K562 (cell line): ENCODE measurements around the gene UGT1A5. TPM values are rescaled to one million over a fixed set of nuclear protein-coding genes. Genes with fewer than 3 reads are reported as not detected.

ENCODE experiments used
- ATF7 ChIP-seq: fragments of 450-650 bp; IDR thresholded peaks from 2 replicates; pipeline ENCODE4 v1.7.1; 2014; ENCODE audit warnings: mild to moderate bottlenecking, moderate library complexity
- BCOR ChIP-seq: fragments of 450-650 bp; IDR thresholded peaks from 2 replicates; pipeline ENCODE4 v1.6.1; 2016
- CREB3L1 ChIP-seq: fragments of 450-650 bp; IDR thresholded peaks from 2 replicates; pipeline ENCODE4 v1.6.1; 2014; ENCODE audit warnings: low read depth, mild to moderate bottlenecking, moderate library complexity, borderline replicate concordance
- EP300 ChIP-seq: IDR thresholded peaks from 2 replicates; pipeline ENCODE4 v1.6.1; 2012; ENCODE audit warnings: low read length, improper control_type of control experiment
- FIP1L1 ChIP-seq: fragments of 200-400 bp; formaldehyde crosslinking; IDR thresholded peaks from 2 replicates; pipeline ENCODE4 v1.6.1; 2018; ENCODE audit warnings: mild to moderate bottlenecking, low read depth, low read length; ENCODE audit not compliant: poor library complexity, severe bottlenecking
- MCM2 ChIP-seq: fragments of 450-650 bp; IDR thresholded peaks from 2 replicates; pipeline ENCODE4 v1.6.1; 2017; ENCODE audit warnings: low read depth, mild to moderate bottlenecking
- NONO ChIP-seq, 2 experiments: fragments of 200-400 bp in 1 of 2; fragments of 450-650 bp in 1 of 2; formaldehyde crosslinking in 1 of 2; IDR thresholded peaks; 2 replicates each; pipeline ENCODE4 v1.6.1; 2017; ENCODE audit warnings: low read depth in 2 of 2, mild to moderate bottlenecking in 2 of 2, moderate library complexity in 2 of 2, low read length in 1 of 2
- POLR2AphosphoS5 ChIP-seq: IDR thresholded peaks from 2 replicates; pipeline ENCODE4 v1.6.1; 2011; ENCODE audit warnings: mild to moderate bottlenecking, low read depth, low read length, moderate library complexity; ENCODE audit not compliant: control insufficient read depth, insufficient read depth
- SMARCB1 ChIP-seq: IDR thresholded peaks from 2 replicates; pipeline ENCODE4 v1.6.1; 2011; ENCODE audit warnings: improper control_type of control experiment, low read depth; ENCODE audit not compliant: insufficient read length
- STAT6 ChIP-seq: sonication (generic); formaldehyde crosslinking; IDR thresholded peaks from 2 replicates; pipeline ENCODE4 v1.8.1; 2023; ENCODE audit warnings: mild to moderate bottlenecking, missing genetic modification reagents
- ZBTB11 ChIP-seq, 3 experiments: fragments of 200-800 bp in 1 of 3; fragments of 250-450 bp in 1 of 3; fragments of 450-650 bp in 1 of 3; sonication (Bioruptor Pico) in 1 of 3; sonication (Bioruptor generic) in 1 of 3; formaldehyde crosslinking in 1 of 3; IDR thresholded peaks; 2 replicates each; pipeline versions ENCODE4 v1.6.1 to v1.8.0; 2016 to 2022; ENCODE audit warnings: mild to moderate bottlenecking in 2 of 3, missing genetic modification characterization in 2 of 3, missing compliant biosample characterization in 1 of 3, moderate library complexity in 1 of 3
- ZBTB33 ChIP-seq: sonication (generic); formaldehyde crosslinking; IDR thresholded peaks from 2 replicates; pipeline ENCODE4 v1.8.1; 2023; ENCODE audit warnings: mild to moderate bottlenecking, missing genetic modification reagents
- ZBTB43 ChIP-seq: sonication (generic); formaldehyde crosslinking; IDR thresholded peaks from 2 replicates; pipeline ENCODE4 v1.8.0; 2023; ENCODE audit warnings: mild to moderate bottlenecking, missing genetic modification reagents
- ZNF449 ChIP-seq: fragments of 250-450 bp; sonication (Bioruptor Pico); IDR thresholded peaks from 2 replicates; pipeline ENCODE4 v1.8.0; 2022; ENCODE audit warnings: moderate library complexity, mild to moderate bottlenecking, inconsistent platforms
- polyA plus RNA-seq, 8 experiments: library from polyadenylated mRNA; depleted of rRNA in 4 of 8; stranded (reverse) in 5 of 8; unstranded in 3 of 8; fragments of >200 nt; fragmentation: Nextera tagmentation in 2 of 8; fragmentation: Illumina TruSeq in 1 of 8; extraction: Ambion mirVana in 2 of 8; extraction: Trizol in 1 of 8; gene quantifications; 2 replicates each; pipeline versions ENCODE4 v1.2.1 to v1.2.3, GENCODE V29; 2011 to 2014; ENCODE audit warnings: inconsistent platforms in 1 of 8, missing spikeins in 1 of 8
- total RNA-seq, 7 experiments: library from RNA; depleted of rRNA in 6 of 7; stranded (reverse); fragments of >200 nt in 6 of 7; fragmentation: Illumina TruSeq in 2 of 7; extraction: Trizol in 2 of 7; gene quantifications; 2 replicates each; pipeline versions ENCODE4 v1.2.1 to v1.2.3, GENCODE V29; 2011 to 2021; ENCODE audit warnings: low replicate concordance in 1 of 7

UGT1A5 gene
- total and polyA plus RNA-seq, 9 of the 15 experiments (the other 6 are each of a cell fraction or from before 2014, with no cell fraction given) = not detected

GRCh38 chr2:233700028-233700635 is 12.6 kb upstream of the UGT1A5 start (continued):
- no peak for TF ChIP-seq ZBTB33
- TF ChIP-seq SMARCB1 = no peak
- no peak for TF ChIP-seq POLR2AphosphoS5
- TF ChIP-seq ZNF449 (CRISPR knock-in tag) = no peak
- TF ChIP-seq NONO (IDR thresholded peaks at IDR 0.05; ENCODE audit: low read depth in 2 of 2, low read length in 1 of 2) = no peak
- no peak for TF ChIP-seq ZBTB43 (CRISPR knock-in tag)
- TF ChIP-seq STAT6 (CRISPR knock-in tag) = no peak
- TF ChIP-seq BCOR = no peak
- TF ChIP-seq CREB3L1 = no peak
- no peak for TF ChIP-seq FIP1L1
- peak; percentile 87 for TF ChIP-seq EP300
- TF ChIP-seq ZBTB11 (CRISPR knock-in tag; IDR thresholded peaks at IDR 0.05) = no peak
- TF ChIP-seq ATF7 = no peak
- TF ChIP-seq MCM2 = no peak
